PC-3 (cell line): ENCODE measurements around the gene TRIM44.

Experiments
- EZH2phosphoT487 ChIP-seq: fragments of 300-600 bp; sonication (generic); IDR thresholded peaks from 2 replicates; pipeline ENCODE4 v1.6.1; 2018; ENCODE audit warnings: mild to moderate bottlenecking, antibody characterized with exemption, low read length, borderline replicate concordance
- TF ChIP-seq, protein P1 (sequence below): fragments of 300-600 bp; sonication (generic); conservative IDR thresholded peaks from 2 replicates; pipeline ENCODE4 v1.5.1; 2017; ENCODE audit warnings: antibody characterized with exemption, low read depth, mild to moderate bottlenecking, low read length

GRCh38 chr11:35622070-35622469 is 40.5 kb upstream of the TRIM44 start:
- TF ChIP-seq, protein P1, sequence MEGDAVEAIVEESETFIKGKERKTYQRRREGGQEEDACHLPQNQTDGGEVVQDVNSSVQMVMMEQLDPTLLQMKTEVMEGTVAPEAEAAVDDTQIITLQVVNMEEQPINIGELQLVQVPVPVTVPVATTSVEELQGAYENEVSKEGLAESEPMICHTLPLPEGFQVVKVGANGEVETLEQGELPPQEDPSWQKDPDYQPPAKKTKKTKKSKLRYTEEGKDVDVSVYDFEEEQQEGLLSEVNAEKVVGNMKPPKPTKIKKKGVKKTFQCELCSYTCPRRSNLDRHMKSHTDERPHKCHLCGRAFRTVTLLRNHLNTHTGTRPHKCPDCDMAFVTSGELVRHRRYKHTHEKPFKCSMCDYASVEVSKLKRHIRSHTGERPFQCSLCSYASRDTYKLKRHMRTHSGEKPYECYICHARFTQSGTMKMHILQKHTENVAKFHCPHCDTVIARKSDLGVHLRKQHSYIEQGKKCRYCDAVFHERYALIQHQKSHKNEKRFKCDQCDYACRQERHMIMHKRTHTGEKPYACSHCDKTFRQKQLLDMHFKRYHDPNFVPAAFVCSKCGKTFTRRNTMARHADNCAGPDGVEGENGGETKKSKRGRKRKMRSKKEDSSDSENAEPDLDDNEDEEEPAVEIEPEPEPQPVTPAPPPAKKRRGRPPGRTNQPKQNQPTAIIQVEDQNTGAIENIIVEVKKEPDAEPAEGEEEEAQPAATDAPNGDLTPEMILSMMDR: no peak
- no peak for TF ChIP-seq EZH2phosphoT487
